Thyroid gland (tissue), 4 donors: ENCODE data around the gene CARD14. TPM values are rescaled to one million over a fixed set of nuclear protein-coding genes. Genes with fewer than 3 reads are reported as not detected.
A peak's percentile ranks its signal among the peaks of the same experiment; 100 is the strongest.

Experiments
- DNase-seq, 2 donors: peaks; one replicate each; pipeline ENCODE4 v3.0.0-alpha.2; 2019
- H3K27ac ChIP-seq, 3 donors: fragments of 200-600 bp; sonication (generic); 1 replicate in 2 of 3; 2 replicates in 1 of 3; pipeline ENCODE4 v1.5.1; 2016 to 2019; ENCODE audit warnings: mild to moderate bottlenecking in 1 of 3, moderate library complexity in 1 of 3
- H3K27me3 ChIP-seq: fragments of 200-600 bp; sonication (generic); one replicate; pipeline ENCODE4 v1.5.1; 2019
- H3K36me3 ChIP-seq, 2 donors: fragments of 200-600 bp; sonication (generic); one replicate each; pipeline ENCODE4 v1.5.1; 2016 to 2019
- H3K4me1 ChIP-seq, 2 donors: fragments of 200-600 bp; sonication (generic); one replicate each; pipeline ENCODE4 v1.5.1; 2017 to 2019
- H3K4me3 ChIP-seq, 3 donors: fragments of 200-600 bp; sonication (generic); replicated peaks in 1 of 3; 1 replicate in 2 of 3; 2 replicates in 1 of 3; pipeline ENCODE4 v1.5.1; 2016; ENCODE audit warnings: mild to moderate bottlenecking in 1 of 3
- H3K9me3 ChIP-seq: fragments of 200-600 bp; sonication (generic); one replicate; pipeline ENCODE4 v1.5.1; 2017
- CTCF ChIP-seq, 6 experiments: fragments of 200-600 bp in 3 of 6; fragments of 450-650 bp in 3 of 6; sonication (generic) in 3 of 6; IDR thresholded peaks; one replicate each; pipeline ENCODE4 v1.5.1; 2016 to 2019; ENCODE audit warnings: antibody characterized with exemption in 6 of 6, mild to moderate bottlenecking in 2 of 6, inconsistent platforms in 1 of 6, moderate library complexity in 1 of 6
- POLR2A ChIP-seq, 2 donors: fragments of 450-650 bp; IDR thresholded peaks; one replicate each; pipeline ENCODE4 v1.6.1; 2017; ENCODE audit warnings: antibody characterized with exemption in 2 of 2, mild to moderate bottlenecking in 2 of 2, moderate library complexity in 1 of 2
- WGBS, 2 donors: methylation state at CpG; one replicate each; pipeline ENCODE4 v1.1.5; 2017; 5-methylcytosine and 5-hydroxymethylcytosine counted together
- intact Hi-C: fragments of 100-400 bp; cut with DNase I; formaldehyde crosslinking; loops from one replicate; pipeline ENCODE4 v1.15.1; 2023
- total RNA-seq, 4 donors: library from RNA; depleted of rRNA; stranded (reverse); fragments of >200 nt; gene quantifications; one replicate each; pipeline ENCODE4 v1.2.3, GENCODE V29; 2016

CARD14 gene
- total RNA-seq, 4 donors from 2014 or later: 0.34 to 3.9 TPM; not detected in 2

DNA sequence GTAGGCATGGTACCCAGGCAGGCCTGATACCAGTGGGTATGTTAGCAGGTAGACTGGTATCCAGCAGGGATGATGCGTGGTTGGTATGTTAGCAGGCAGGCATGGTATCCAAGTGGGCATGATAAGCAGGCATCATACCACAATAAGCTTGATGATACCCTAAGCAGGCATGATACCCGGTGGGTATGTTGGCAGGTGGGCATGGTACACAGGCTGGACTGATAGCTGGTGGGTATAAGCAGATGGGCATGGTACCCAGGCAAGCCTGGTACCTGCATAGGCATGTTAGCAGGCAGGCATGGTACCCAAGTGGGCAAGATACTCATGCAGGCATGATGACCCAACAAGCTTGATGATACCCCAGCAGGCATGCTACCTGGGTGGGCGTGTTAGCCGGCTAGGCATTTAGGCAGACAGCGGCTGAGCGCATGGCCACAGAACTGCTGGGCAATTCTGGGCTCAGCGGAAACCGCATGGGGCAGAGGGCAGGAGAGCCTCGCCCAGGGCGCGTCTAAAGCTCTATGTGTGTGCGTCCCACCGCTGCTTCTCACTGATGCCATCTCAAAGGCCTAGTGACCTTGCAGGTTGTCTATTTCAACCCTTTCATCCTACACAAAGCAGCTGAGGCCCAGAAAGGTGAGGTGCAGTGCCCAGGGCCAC lies 48.0 kb downstream of the CARD14 start:
- intact Hi-C loops: loop anchor here (5.0 kb wide), 1 partner anchor 71 kb away; the partner anchor contains the start of gene EIF4A3
- Histone ChIP-seq H3K36me3 (peaks cover 5 to 7% of the 10 kb centered on the region in 2 donors), H3K27ac (no peak overlapping the region)

GRCh38 chr17:80218391-80218790 lies 48.6 kb downstream of the CARD14 start:
- Histone ChIP-seq H3K4me3 (no peak overlapping the region), H3K27ac (no peak overlapping the region), H3K4me1 (peaks cover 18 to 21% of the 10 kb centered on the region in 2 donors), H3K9me3 (no peaks in the 10 kb centered on the region), H3K27me3 (no peaks in the 10 kb centered on the region), H3K36me3 (peaks cover 5 to 7% of the 10 kb centered on the region in 2 donors)
- DNase-seq: no peak
- intact Hi-C loops: loop anchor here (5.0 kb wide), 1 partner anchor 71 kb away; the partner anchor contains the start of gene EIF4A3
- WGBS, 2 donors: 96 to 97% methylated on average over 3 to 7 of the region's 7 CpGs
- TF ChIP-seq CTCF (IDR thresholded peaks at IDR 0.05): no peak

More for the DNA sequence above, 48.0 kb downstream of the CARD14 start:
- Histone ChIP-seq H3K4me3 (no peak overlapping the region), H3K9me3 (no peaks in the 10 kb centered on the region), H3K27me3 (no peaks in the 10 kb centered on the region), H3K4me1 (peaks cover 18 to 21% of the 10 kb centered on the region in 2 donors)
- 97 to 98% methylated on average over 13 of the region's 13 CpGs for WGBS, 2 donors
- TF ChIP-seq CTCF (IDR thresholded peaks at IDR 0.05) (no peak), POLR2A (IDR thresholded peaks at IDR 0.05) (no peak)
- no peak for DNase-seq

- H3K27ac ChIP-seq: peak overlapping the region; percentile 82 to 95 (median 89)
These were observed 49.4 kb downstream of the CARD14 start for GRCh38 chr17:80219013-80219762.

GRCh38 chr17:80219763-80220053 lies 49.9 kb downstream of the CARD14 start:
- H3K9me3 ChIP-seq: no peaks in the 10 kb centered on the region
- intact Hi-C loops: loop anchor here (5.0 kb wide), 2 partner anchors 43 to 72 kb away; partner anchors contain the start of genes EIF4A3 and RNF213
- DNase-seq: no peak
- peaks cover 18 to 21% of the 10 kb centered on the region in 2 donors for H3K4me1 ChIP-seq
- H3K4me3 ChIP-seq: peak overlapping the region; percentile 93 to 100 (median 93)
- H3K27me3 ChIP-seq: no peaks in the 10 kb centered on the region
- 0 to 4% methylated on average over 4 of the region's 5 CpGs for WGBS, 2 donors
- TF ChIP-seq POLR2A (IDR thresholded peaks at IDR 0.05) (no peak), CTCF (IDR thresholded peaks at IDR 0.05) (no peak)
- peaks cover 5 to 7% of the 10 kb centered on the region in 2 donors for H3K36me3 ChIP-seq
- H3K27ac ChIP-seq: peak overlapping the region; percentile 82 to 95 (median 89)

More at GRCh38 chr17:80219013-80219762, 49.4 kb downstream of the CARD14 start:
- intact Hi-C loops: loop anchor here (5.0 kb wide), 1 partner anchor 72 kb away; the partner anchor contains the start of gene EIF4A3
- Histone ChIP-seq H3K36me3 (peaks cover 5 to 7% of the 10 kb centered on the region in 2 donors), H3K27me3 (no peaks in the 10 kb centered on the region), H3K4me3 (peak overlapping the region; percentile 93 to 100 (median 93)), H3K4me1 (peaks cover 18 to 21% of the 10 kb centered on the region in 2 donors), H3K9me3 (no peaks in the 10 kb centered on the region)
- no peak for TF ChIP-seq POLR2A (IDR thresholded peaks at IDR 0.05)
- TF ChIP-seq CTCF (IDR thresholded peaks at IDR 0.05): no peak
- peak; percentile 64 to 69 for DNase-seq
- 34% methylated on average over 11 to 15 of the region's 15 CpGs for WGBS, 2 donors
